Nephron (organoid): ENCODE results near the gene ALDH7A1.

ENCODE experiments used
- H3K27ac Mint-ChIP-seq, 3 experiments: 2 replicates each; pipeline ENCODE4 v1.8.0; 2020; ENCODE audit warnings: mixed read lengths in 3 of 3, mild to moderate bottlenecking in 2 of 3, moderate library complexity in 1 of 3
- H3K27me3 Mint-ChIP-seq: 2 replicates; pipeline ENCODE4 v1.8.0; 2021; ENCODE audit warnings: low read depth, mild to moderate bottlenecking, moderate library complexity, mixed read lengths
- H3K36me3 Mint-ChIP-seq: 2 replicates; pipeline ENCODE4 v1.8.0; 2020; ENCODE audit warnings: low read depth, mixed read lengths
- H3K4me1 Mint-ChIP-seq: 2 replicates; pipeline ENCODE4 v1.8.0; 2020; ENCODE audit warnings: mixed read lengths
- H3K4me3 Mint-ChIP-seq, 3 experiments: 2 replicates each; pipeline ENCODE4 v1.8.0; 2020; ENCODE audit warnings: mild to moderate bottlenecking in 3 of 3, mixed read lengths in 3 of 3, moderate library complexity in 2 of 3
- H3K9me3 Mint-ChIP-seq: 2 replicates; pipeline ENCODE4 v1.8.0; 2020; ENCODE audit warnings: mixed read lengths
- CTCF ChIP-seq, 3 experiments: fragments of 200-600 bp; sonication (generic); IDR thresholded peaks; one replicate each; pipeline ENCODE4 v1.5.0; 2021; ENCODE audit warnings: antibody characterized with exemption in 3 of 3; ENCODE audit not compliant: unreplicated experiment in 3 of 3

The ALDH7A1 gene

GRCh38 chr5:126509339-126509738 lies 85.7 kb downstream of the ALDH7A1 start:
- H3K4me3 Mint-ChIP-seq = no peak overlapping the region
- peaks cover 6% of the 10 kb centered on the region for H3K4me1 Mint-ChIP-seq
- no peak for TF ChIP-seq CTCF (IDR thresholded peaks at IDR 0.05; ENCODE audit: unreplicated experiment in 3 of 3)
- H3K27ac Mint-ChIP-seq = no peak overlapping the region
- peaks cover 2% of the 10 kb centered on the region for H3K9me3 Mint-ChIP-seq
- peaks cover 4% of the 10 kb centered on the region for H3K27me3 Mint-ChIP-seq
- no peaks in the 10 kb centered on the region for H3K36me3 Mint-ChIP-seq

DNA sequence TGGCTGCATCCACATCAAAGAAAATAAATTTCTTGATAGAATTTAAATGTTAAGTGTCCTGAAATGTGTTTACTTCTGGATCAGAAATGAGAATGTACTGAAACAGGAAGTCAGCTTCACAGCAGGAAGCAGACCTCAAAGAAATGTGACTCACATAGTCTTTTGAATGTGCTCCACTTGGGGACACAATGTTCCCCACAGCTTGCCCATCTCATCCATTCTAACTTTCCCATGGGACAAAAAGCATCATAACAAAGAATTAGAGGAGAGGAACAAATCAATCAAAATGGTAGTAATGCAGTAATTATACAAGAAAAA lies 86.1 kb downstream of the ALDH7A1 start:
- Mint-ChIP-seq H3K27me3 (peaks cover 4% of the 10 kb centered on the region), H3K9me3 (peaks cover 2% of the 10 kb centered on the region), H3K36me3 (no peaks in the 10 kb centered on the region), H3K27ac (no peak overlapping the region), H3K4me3 (no peak overlapping the region), H3K4me1 (peaks cover 10% of the 10 kb centered on the region)
- TF ChIP-seq CTCF (IDR thresholded peaks at IDR 0.05; ENCODE audit: unreplicated experiment in 3 of 3) = no peak

- Mint-ChIP-seq H3K4me1 (peaks cover 10% of the 10 kb centered on the region), H3K27me3 (peaks cover 4% of the 10 kb centered on the region), H3K4me3 (no peak overlapping the region), H3K9me3 (peaks cover 2% of the 10 kb centered on the region), H3K27ac (no peak overlapping the region), H3K36me3 (no peaks in the 10 kb centered on the region)
- TF ChIP-seq CTCF (IDR thresholded peaks at IDR 0.05; ENCODE audit: unreplicated experiment in 3 of 3) = no peak
Observed at GRCh38 chr5:126508251-126508961, 86.6 kb downstream of the ALDH7A1 start.

- H3K4me3 Mint-ChIP-seq = no peak overlapping the region
- no peak for TF ChIP-seq CTCF (IDR thresholded peaks at IDR 0.05; ENCODE audit: unreplicated experiment in 3 of 3)
- H3K36me3 Mint-ChIP-seq = no peaks in the 10 kb centered on the region
- H3K27me3 Mint-ChIP-seq = no peaks in the 10 kb centered on the region
- H3K27ac Mint-ChIP-seq = peak overlapping the region in 1 of 3 experiments; percentile 54
- peaks cover 11% of the 10 kb centered on the region for H3K4me1 Mint-ChIP-seq
- H3K9me3 Mint-ChIP-seq = peaks cover 2% of the 10 kb centered on the region
Observed at GRCh38 chr5:126506079-126506478, 88.9 kb downstream of the ALDH7A1 start.

DNA sequence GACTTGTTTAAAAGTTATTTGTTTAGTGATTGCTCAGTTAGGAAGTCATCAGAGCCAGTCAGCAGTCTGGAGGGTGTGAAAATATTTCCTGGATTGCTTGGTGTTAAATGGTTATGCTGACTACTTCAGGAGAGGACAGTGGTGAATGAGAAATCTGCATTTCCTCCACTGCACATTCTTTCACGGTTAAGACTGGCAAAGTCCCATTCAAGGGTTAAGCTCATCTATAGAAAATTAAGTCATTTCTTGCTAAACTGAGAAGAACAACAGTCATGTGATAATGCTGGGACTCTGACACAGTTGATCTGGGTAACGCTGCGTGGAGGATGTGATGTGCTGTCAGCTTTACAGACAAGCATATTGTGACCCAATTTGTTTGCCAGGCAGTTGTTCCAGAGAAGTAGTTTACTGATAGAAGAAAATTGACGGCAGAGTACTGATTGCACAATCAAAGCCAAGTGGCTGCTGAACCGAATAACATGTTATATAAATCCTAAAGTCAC lies 91.4 kb downstream of the ALDH7A1 start:
- TF ChIP-seq CTCF (IDR thresholded peaks at IDR 0.05; ENCODE audit: unreplicated experiment in 3 of 3) = no peak
- Mint-ChIP-seq H3K27ac (peak overlapping the region in 1 of 3 experiments; percentile 62), H3K4me1 (peaks cover 11% of the 10 kb centered on the region), H3K27me3 (no peaks in the 10 kb centered on the region), H3K9me3 (peaks cover 2% of the 10 kb centered on the region), H3K4me3 (no peak overlapping the region), H3K36me3 (no peaks in the 10 kb centered on the region)

DNA sequence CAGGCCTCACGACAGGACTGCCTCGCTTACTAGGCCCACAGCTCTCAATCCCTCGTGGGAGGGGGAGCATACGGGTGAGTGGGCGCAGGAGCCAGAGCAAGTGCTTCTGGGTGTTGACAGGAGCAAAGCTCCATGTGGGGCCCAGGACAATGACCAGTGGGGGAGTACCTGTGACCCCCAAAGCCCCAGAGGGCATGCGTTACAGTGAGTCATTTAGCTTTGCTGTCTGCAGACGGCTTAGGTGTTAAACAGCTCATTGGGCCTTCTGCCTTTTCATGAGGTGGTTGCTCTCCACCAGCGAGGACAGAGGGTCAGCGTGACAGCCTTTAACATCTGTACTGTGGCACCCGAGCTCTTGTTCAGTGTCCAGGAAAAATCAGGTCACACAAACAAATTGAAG lies 93.6 kb downstream of the ALDH7A1 start:
- no peak for TF ChIP-seq CTCF (IDR thresholded peaks at IDR 0.05; ENCODE audit: unreplicated experiment in 3 of 3)
- Mint-ChIP-seq H3K36me3 (no peaks in the 10 kb centered on the region), H3K4me1 (peaks cover 11% of the 10 kb centered on the region), H3K27me3 (no peaks in the 10 kb centered on the region), H3K4me3 (no peak overlapping the region), H3K9me3 (no peaks in the 10 kb centered on the region), H3K27ac (no peak overlapping the region)
